Head of caudate nucleus (tissue), 42 donors: ENCODE data around the gene SRMS.
"Not testable (repeated sequence)": the region's sequence is repeated elsewhere in the genome, so short reads cannot be mapped to it uniquely, and the experiment has no call there.

Source experiments
- DNase-seq, 42 donors: peaks; one replicate each; pipeline versions ENCODE4 v3.0.0 to v3.0.0-alpha.2; 2020 to 2021; ENCODE audit warnings: mixed read lengths in 7 of 42
- intact Hi-C: fragments of 100-400 bp; cut with DNase I; formaldehyde crosslinking; loops from one replicate; pipeline ENCODE4 v1.15.0; 2022

Gene SRMS

GRCh38 chr20:63518946-63519667, 28.4 kb downstream of the SRMS start:
- no peak for DNase-seq
- intact Hi-C loops: no loop called here

- DNase-seq: no peak
- intact Hi-C loops: no loop called here
Measured at GRCh38 chr20:63518351-63518861, 29.1 kb downstream of the SRMS start.

GRCh38 chr20:63517376-63518309, 29.9 kb downstream of the SRMS start:
- intact Hi-C loops: no loop called here
- DNase-seq: no peak

GRCh38 chr20:63514520-63514919, 33.0 kb downstream of the SRMS start:
- DNase-seq, intact Hi-C loops: not testable (repeated sequence)

- intact Hi-C loops: no loop called here
- DNase-seq: no peak
Measured at GRCh38 chr20:63513207-63513606, 34.3 kb downstream of the SRMS start.

- intact Hi-C loops: loop anchor here (10.0 kb wide), 1 partner anchor 346 kb away; no protein-coding TSS in a partner anchor
- no peak for DNase-seq
Measured at GRCh38 chr20:63509088-63509564, 38.4 kb downstream of the SRMS start.

- intact Hi-C loops: loop anchor here (10.0 kb wide), 1 partner anchor 347 kb away; no protein-coding TSS in a partner anchor
- DNase-seq: peak in 1 of 42 donors; percentile 0
Measured at GRCh38 chr20:63508072-63508768, 39.3 kb downstream of the SRMS start.

GRCh38 chr20:63507083-63507743, 40.3 kb downstream of the SRMS start:
- intact Hi-C loops: loop anchor here (10.0 kb wide), 1 partner anchor 348 kb away; no protein-coding TSS in a partner anchor
- DNase-seq: peak in 1 of 42 donors; percentile 0

GRCh38 chr20:63505723-63506122, 41.8 kb downstream of the SRMS start:
- no peak for DNase-seq
- intact Hi-C loops: loop anchor here (10.0 kb wide), 1 partner anchor 349 kb away; no protein-coding TSS in a partner anchor

- intact Hi-C loops: loop anchor here (10.0 kb wide), 1 partner anchor 350 kb away; no protein-coding TSS in a partner anchor
- no peak for DNase-seq
Measured at GRCh38 chr20:63505281-63505680, 42.3 kb downstream of the SRMS start.

GRCh38 chr20:63504642-63505041, 42.9 kb downstream of the SRMS start:
- no peak for DNase-seq
- intact Hi-C loops: loop anchor here (10.0 kb wide), 1 partner anchor 350 kb away; no protein-coding TSS in a partner anchor

- DNase-seq: peak in 2 of 42 donors; percentile 1 to 17
- intact Hi-C loops: loop anchor here (10.0 kb wide), 1 partner anchor 351 kb away; no protein-coding TSS in a partner anchor
Measured at GRCh38 chr20:63503524-63503923, 44.0 kb downstream of the SRMS start.

- DNase-seq: peak in 2 of 42 donors; percentile 26 to 35
- intact Hi-C loops: loop anchor here (10.0 kb wide), 1 partner anchor 352 kb away; no protein-coding TSS in a partner anchor
Measured at GRCh38 chr20:63502671-63503172, 44.8 kb downstream of the SRMS start.

GRCh38 chr20:63501818-63502670, 45.5 kb downstream of the SRMS start:
- DNase-seq: peak; percentile 63 to 93 (median 86)
- intact Hi-C loops: loop anchor here (10.0 kb wide), 1 partner anchor 353 kb away; no protein-coding TSS in a partner anchor

GRCh38 chr20:63500902-63501817, 46.4 kb downstream of the SRMS start:
- DNase-seq: peak in 1 of 42 donors; percentile 29
- intact Hi-C loops: loop anchor here (10.0 kb wide), 1 partner anchor 354 kb away; no protein-coding TSS in a partner anchor
